DMS153 (cell line): ENCODE data around the gene PTPA.

Source experiments
- DNase-seq: peaks from one replicate; lab custom pipeline; 2025; lab: John Stamatoyannopoulos, UW

Gene PTPA

GRCh38 chr9:129084087-129084486 lies 27.1 kb upstream of the PTPA start:
- no peak for DNase-seq

- no peak for DNase-seq
Measured at GRCh38 chr9:129089246-129089645, 22.0 kb upstream of the PTPA start.

- DNase-seq, result no peak
Measured at GRCh38 chr9:129093602-129094386, 17.4 kb upstream of the PTPA start.

GRCh38 chr9:129094387-129095169 lies 16.6 kb upstream of the PTPA start:
- DNase-seq, result no peak

GRCh38 chr9:129095170-129095667 lies 16.0 kb upstream of the PTPA start:
- no peak for DNase-seq

GRCh38 chr9:129095908-129096307 lies 15.3 kb upstream of the PTPA start:
- no peak for DNase-seq

- no peak for DNase-seq
Measured at GRCh38 chr9:129097671-129098306, 13.4 kb upstream of the PTPA start.

GRCh38 chr9:129098328-129098727 lies 12.9 kb upstream of the PTPA start:
- no peak for DNase-seq

GRCh38 chr9:129100383-129101169 lies 10.6 kb upstream of the PTPA start:
- DNase-seq, result no peak

GRCh38 chr9:129101279-129101678 lies 9.9 kb upstream of the PTPA start:
- DNase-seq, result no peak

GRCh38 chr9:129102095-129102525 lies 9.1 kb upstream of the PTPA start:
- DNase-seq, result no peak

- DNase-seq, result peak; percentile 31
Measured at GRCh38 chr9:129102791-129103594, 8.2 kb upstream of the PTPA start.

GRCh38 chr9:129103595-129103965 lies 7.6 kb upstream of the PTPA start:
- no peak for DNase-seq

GRCh38 chr9:129104051-129104450 lies 7.2 kb upstream of the PTPA start:
- no peak for DNase-seq

GRCh38 chr9:129105857-129106694 lies 5.1 kb upstream of the PTPA start:
- no peak for DNase-seq

GRCh38 chr9:129107651-129108050 lies 3.6 kb upstream of the PTPA start:
- no peak for DNase-seq

GRCh38 chr9:129108083-129108804 lies 3.0 kb upstream of the PTPA start:
- DNase-seq, result no peak

GRCh38 chr9:129108805-129109536 lies 2.2 kb upstream of the PTPA start:
- DNase-seq, result no peak

GRCh38 chr9:129109537-129109903 lies 1.7 kb upstream of the PTPA start:
- DNase-seq, result no peak
